ENCODE results near the gene SLC18B1.
A peak's percentile ranks its signal among the peaks of the same experiment; 100 is the strongest.
"Not testable (repeated sequence)": the region's sequence is repeated elsewhere in the genome, so short reads cannot be mapped to it uniquely, and the experiment has no call there.

SLC18B1 gene

GRCh38 chr6:132780770-132781371 lies 17.6 kb downstream of the SLC18B1 start:
- Histone ChIP-seq H3K4me3 (ENCODE audit: insufficient read length, low read depth) (no peak overlapping the region), H3K4me1 (ENCODE audit: insufficient read depth, insufficient read length) (no peaks in the 10 kb centered on the region), H3K27me3 (ENCODE audit: insufficient read depth, insufficient read length) (no peaks in the 10 kb centered on the region), H3K36me3 (ENCODE audit: insufficient read depth, insufficient read length, low read length) (no peaks in the 10 kb centered on the region), H3K9me3 (ENCODE audit: insufficient read depth, low read length) (no peaks in the 10 kb centered on the region), H3K9ac (ENCODE audit: insufficient read length, low read depth) (no peak overlapping the region)
- peak; percentile 0 for DNase-seq (ENCODE audit: low read depth, low spot score)
- TF ChIP-seq SUZ12 (IDR thresholded peaks at IDR 0.05; ENCODE audit: extremely low read depth, insufficient read depth, insufficient read length) (no peak), YY1 (IDR thresholded peaks at IDR 0.05; ENCODE audit: insufficient read depth, insufficient read length) (no peak), ZNF274 (IDR thresholded peaks at IDR 0.05; ENCODE audit: low read depth, low read length) (no peak)

GRCh38 chr6:132777881-132778280 lies 20.6 kb downstream of the SLC18B1 start:
- DNase-seq (ENCODE audit: low read depth, low spot score); H3K9ac ChIP-seq (ENCODE audit: insufficient read length, low read depth); H3K9me3 ChIP-seq (ENCODE audit: insufficient read depth, low read length); H3K4me1 ChIP-seq (ENCODE audit: insufficient read depth, insufficient read length); H3K4me3 ChIP-seq (ENCODE audit: insufficient read length, low read depth); H3K27me3 ChIP-seq (ENCODE audit: insufficient read depth, insufficient read length); H3K36me3 ChIP-seq (ENCODE audit: insufficient read depth, insufficient read length, low read length): not testable (repeated sequence)

GRCh38 chr6:132768051-132768517 lies 30.4 kb downstream of the SLC18B1 start:
- Histone ChIP-seq H3K9ac (ENCODE audit: insufficient read length, low read depth) (no peak overlapping the region), H3K4me3 (ENCODE audit: insufficient read length, low read depth) (no peak overlapping the region), H3K4me1 (ENCODE audit: insufficient read depth, insufficient read length) (no peaks in the 10 kb centered on the region), H3K9me3 (ENCODE audit: insufficient read depth, low read length) (no peaks in the 10 kb centered on the region), H3K27me3 (ENCODE audit: insufficient read depth, insufficient read length) (no peaks in the 10 kb centered on the region), H3K36me3 (ENCODE audit: insufficient read depth, insufficient read length, low read length) (no peaks in the 10 kb centered on the region)
- DNase-seq (ENCODE audit: low read depth, low spot score): peak; percentile 5
- TF ChIP-seq ZNF274 (IDR thresholded peaks at IDR 0.05; ENCODE audit: low read depth, low read length) (no peak), SUZ12 (IDR thresholded peaks at IDR 0.05; ENCODE audit: extremely low read depth, insufficient read depth, insufficient read length) (no peak), YY1 (IDR thresholded peaks at IDR 0.05; ENCODE audit: insufficient read depth, insufficient read length) (no peak)

GRCh38 chr6:132765560-132765959 lies 32.9 kb downstream of the SLC18B1 start:
- H3K4me3 ChIP-seq (ENCODE audit: insufficient read length, low read depth): no peak overlapping the region

GRCh38 chr6:132764370-132764769 lies 34.1 kb downstream of the SLC18B1 start:
- TF ChIP-seq SUZ12 (IDR thresholded peaks at IDR 0.05; ENCODE audit: extremely low read depth, insufficient read depth, insufficient read length) (no peak), ZNF274 (IDR thresholded peaks at IDR 0.05; ENCODE audit: low read depth, low read length) (no peak), YY1 (IDR thresholded peaks at IDR 0.05; ENCODE audit: insufficient read depth, insufficient read length) (no peak)
- no peak for DNase-seq (ENCODE audit: low read depth, low spot score)
- Histone ChIP-seq H3K36me3 (ENCODE audit: insufficient read depth, insufficient read length, low read length) (no peaks in the 10 kb centered on the region), H3K4me3 (ENCODE audit: insufficient read length, low read depth) (no peak overlapping the region), H3K4me1 (ENCODE audit: insufficient read depth, insufficient read length) (no peaks in the 10 kb centered on the region), H3K9me3 (ENCODE audit: insufficient read depth, low read length) (no peaks in the 10 kb centered on the region), H3K27me3 (ENCODE audit: insufficient read depth, insufficient read length) (no peaks in the 10 kb centered on the region), H3K9ac (ENCODE audit: insufficient read length, low read depth) (no peak overlapping the region)

More at GRCh38 chr6:132765560-132765959, 32.9 kb downstream of the SLC18B1 start:
- H3K9me3 ChIP-seq (ENCODE audit: insufficient read depth, low read length): no peaks in the 10 kb centered on the region
- H3K36me3 ChIP-seq (ENCODE audit: insufficient read depth, insufficient read length, low read length): no peaks in the 10 kb centered on the region
- no peak for TF ChIP-seq ZNF274 (IDR thresholded peaks at IDR 0.05; ENCODE audit: low read depth, low read length)
- no peak for TF ChIP-seq SUZ12 (IDR thresholded peaks at IDR 0.05; ENCODE audit: extremely low read depth, insufficient read depth, insufficient read length)
- TF ChIP-seq YY1 (IDR thresholded peaks at IDR 0.05; ENCODE audit: insufficient read depth, insufficient read length): no peak
- DNase-seq (ENCODE audit: low read depth, low spot score): no peak
- no peaks in the 10 kb centered on the region for H3K4me1 ChIP-seq (ENCODE audit: insufficient read depth, insufficient read length)
- no peak overlapping the region for H3K9ac ChIP-seq (ENCODE audit: insufficient read length, low read depth)
- no peaks in the 10 kb centered on the region for H3K27me3 ChIP-seq (ENCODE audit: insufficient read depth, insufficient read length)

GRCh38 chr6:132763269-132763668 lies 35.2 kb downstream of the SLC18B1 start:
- no peaks in the 10 kb centered on the region for H3K9me3 ChIP-seq (ENCODE audit: insufficient read depth, low read length)
- no peak overlapping the region for H3K9ac ChIP-seq (ENCODE audit: insufficient read length, low read depth)
- no peak overlapping the region for H3K4me3 ChIP-seq (ENCODE audit: insufficient read length, low read depth)
- H3K36me3 ChIP-seq (ENCODE audit: insufficient read depth, insufficient read length, low read length): no peaks in the 10 kb centered on the region
- TF ChIP-seq ZNF274 (IDR thresholded peaks at IDR 0.05; ENCODE audit: low read depth, low read length) (no peak), SUZ12 (IDR thresholded peaks at IDR 0.05; ENCODE audit: extremely low read depth, insufficient read depth, insufficient read length) (no peak), YY1 (IDR thresholded peaks at IDR 0.05; ENCODE audit: insufficient read depth, insufficient read length) (no peak)
- no peaks in the 10 kb centered on the region for H3K4me1 ChIP-seq (ENCODE audit: insufficient read depth, insufficient read length)
- no peak for DNase-seq (ENCODE audit: low read depth, low spot score)
- H3K27me3 ChIP-seq (ENCODE audit: insufficient read depth, insufficient read length): no peaks in the 10 kb centered on the region

- no peak for TF ChIP-seq YY1 (IDR thresholded peaks at IDR 0.05; ENCODE audit: insufficient read depth, insufficient read length)
- TF ChIP-seq SUZ12 (IDR thresholded peaks at IDR 0.05; ENCODE audit: extremely low read depth, insufficient read depth, insufficient read length): no peak
- no peak for TF ChIP-seq ZNF274 (IDR thresholded peaks at IDR 0.05; ENCODE audit: low read depth, low read length)
- H3K9ac ChIP-seq (ENCODE audit: insufficient read length, low read depth): no peak overlapping the region
- no peak overlapping the region for H3K4me3 ChIP-seq (ENCODE audit: insufficient read length, low read depth)
- H3K9me3 ChIP-seq (ENCODE audit: insufficient read depth, low read length): no peaks in the 10 kb centered on the region
- DNase-seq (ENCODE audit: low read depth, low spot score): no peak
- H3K27me3 ChIP-seq (ENCODE audit: insufficient read depth, insufficient read length): no peaks in the 10 kb centered on the region
- no peaks in the 10 kb centered on the region for H3K36me3 ChIP-seq (ENCODE audit: insufficient read depth, insufficient read length, low read length)
- H3K4me1 ChIP-seq (ENCODE audit: insufficient read depth, insufficient read length): no peaks in the 10 kb centered on the region
These were observed 38.2 kb downstream of the SLC18B1 start for GRCh38 chr6:132760256-132760655.

Measured in NT2/D1 (cell line).